Glomerular visceral epithelial cell (primary cell): ENCODE data around the gene COQ8A.
"Not testable (repeated sequence)": the region's sequence is repeated elsewhere in the genome, so short reads cannot be mapped to it uniquely, and the experiment has no call there.

Source experiments
- DNase-seq: peaks from one replicate; pipeline ENCODE4 v3.0.0-alpha.2; 2016; ENCODE audit errors: extremely low spot score

COQ8A gene

DNA sequence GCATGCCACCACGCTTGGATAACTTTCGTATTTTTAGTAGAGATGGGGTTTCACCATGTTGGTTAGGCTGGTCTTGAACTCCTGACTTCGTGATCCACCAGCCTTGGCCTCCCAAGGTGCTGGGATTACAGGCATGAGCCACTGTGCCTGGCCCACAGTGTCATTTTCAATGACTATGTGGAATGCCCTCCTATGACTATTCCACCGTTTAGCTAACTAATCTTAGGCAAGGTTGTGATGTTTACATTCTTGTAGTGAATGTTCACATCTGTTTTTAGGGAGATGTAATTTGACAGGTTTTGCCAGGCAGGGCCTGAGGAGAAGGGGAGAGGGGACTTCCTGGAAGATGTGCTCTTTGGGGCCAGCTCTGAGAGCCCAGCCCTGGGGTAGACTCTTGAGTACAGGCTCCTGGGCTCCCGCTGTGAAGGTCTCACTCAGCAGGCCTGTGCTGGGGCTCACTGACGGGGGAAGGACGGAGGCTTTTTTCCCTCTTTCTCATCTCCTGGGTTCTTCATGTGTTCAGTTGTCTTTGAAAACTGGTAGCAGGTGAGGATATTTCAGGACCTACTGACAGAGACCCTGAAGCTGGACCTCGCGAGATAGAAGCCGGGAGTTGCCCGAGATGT, 13.2 kb downstream of the COQ8A start:
- no peak for DNase-seq

DNA sequence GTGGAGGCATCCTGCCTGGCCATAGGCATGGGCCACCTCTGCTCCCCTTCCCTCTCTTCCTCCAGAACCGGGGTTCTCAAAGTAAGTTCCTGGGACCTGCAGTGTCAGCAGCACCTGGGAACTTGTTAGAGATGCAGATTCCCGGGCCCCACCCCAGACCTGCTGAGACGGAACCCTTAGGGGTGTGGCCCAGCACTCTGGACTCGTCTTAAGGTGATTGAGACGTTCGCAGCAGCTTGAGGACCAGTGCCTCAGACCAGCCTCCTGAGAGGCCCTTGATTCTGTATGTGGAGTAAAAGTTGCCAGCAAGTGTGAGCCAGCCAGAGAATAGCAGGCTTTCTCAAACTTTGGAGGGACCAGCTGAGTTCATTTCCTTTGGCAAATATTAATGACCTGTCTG, 14.2 kb downstream of the COQ8A start:
- DNase-seq = no peak

DNA sequence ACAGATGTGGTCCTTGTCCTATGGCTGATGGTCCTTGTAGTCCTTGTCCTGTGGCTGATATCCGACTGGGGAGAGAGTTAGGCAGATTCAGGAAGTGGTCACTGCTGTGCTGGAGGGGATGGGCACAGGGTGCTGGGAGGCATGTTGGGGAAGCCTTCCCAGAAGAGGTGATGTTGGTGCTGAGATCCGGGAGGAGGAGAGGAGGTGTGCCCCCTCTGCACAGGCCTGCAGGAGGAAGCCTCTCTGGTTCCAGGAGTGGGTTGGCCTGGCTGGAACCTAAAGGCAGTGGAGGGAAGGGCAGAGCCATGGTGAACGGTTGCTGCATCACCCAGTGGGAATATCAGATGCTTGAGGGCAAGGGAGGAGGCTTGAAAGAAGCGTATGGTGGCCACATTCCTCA, 14.7 kb downstream of the COQ8A start:
- no peak for DNase-seq

DNA sequence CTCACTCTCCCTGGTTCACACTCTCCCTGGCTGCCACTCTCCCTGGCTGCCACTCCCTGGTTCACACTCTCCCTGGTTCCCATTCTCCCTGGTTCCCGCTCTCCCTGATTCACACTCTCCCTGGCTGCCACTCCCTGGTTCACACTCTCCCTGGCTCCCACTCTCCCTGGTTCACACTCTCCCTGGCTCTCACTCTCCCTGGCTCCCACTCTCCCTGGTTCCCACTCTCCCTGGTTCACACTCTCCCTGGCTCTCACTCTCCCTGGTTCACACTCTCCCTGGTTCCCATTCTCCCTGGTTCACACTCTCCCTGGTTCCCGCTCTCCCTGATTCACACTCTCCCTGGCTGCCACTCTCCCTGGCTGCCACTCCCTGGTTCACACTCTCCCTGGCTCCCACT, 15.8 kb downstream of the COQ8A start:
- DNase-seq = not testable (repeated sequence)

DNA sequence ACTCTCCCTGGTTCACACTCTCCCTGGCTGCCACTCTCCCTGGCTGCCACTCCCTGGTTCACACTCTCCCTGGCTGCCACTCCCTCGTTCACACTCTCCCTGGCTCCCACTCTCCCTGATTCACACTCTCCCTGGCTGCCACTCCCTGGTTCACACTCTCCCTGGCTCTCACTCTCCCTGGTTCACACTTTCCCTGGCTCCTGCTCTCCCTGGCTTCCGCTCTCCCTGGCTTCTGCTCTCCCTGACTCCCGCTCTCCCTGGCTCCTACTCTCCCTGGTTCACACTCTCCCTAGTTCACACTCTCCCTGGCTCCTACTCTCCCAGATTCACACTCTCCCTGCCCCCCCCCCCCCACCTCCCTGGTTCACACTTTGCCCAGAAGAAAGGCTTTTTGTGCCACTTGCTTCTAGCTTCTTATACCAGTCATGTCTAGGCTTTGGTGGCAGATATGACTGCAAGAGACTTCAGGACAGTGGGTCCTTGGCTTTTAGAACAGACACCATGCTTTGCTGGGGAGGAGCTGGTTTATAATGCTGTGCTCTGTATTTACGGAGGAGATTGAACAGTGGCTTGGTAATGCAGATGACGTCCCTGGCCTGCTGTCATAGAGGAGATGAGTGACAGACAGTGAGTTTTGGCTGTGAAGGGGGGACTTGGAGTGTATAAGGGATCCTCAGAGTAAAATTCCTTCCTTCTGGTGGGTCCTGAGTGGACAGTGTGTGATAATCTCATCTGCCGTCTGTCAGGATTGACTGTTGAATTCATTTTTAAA, 17.0 kb downstream of the COQ8A start:
- no peak for DNase-seq

DNA sequence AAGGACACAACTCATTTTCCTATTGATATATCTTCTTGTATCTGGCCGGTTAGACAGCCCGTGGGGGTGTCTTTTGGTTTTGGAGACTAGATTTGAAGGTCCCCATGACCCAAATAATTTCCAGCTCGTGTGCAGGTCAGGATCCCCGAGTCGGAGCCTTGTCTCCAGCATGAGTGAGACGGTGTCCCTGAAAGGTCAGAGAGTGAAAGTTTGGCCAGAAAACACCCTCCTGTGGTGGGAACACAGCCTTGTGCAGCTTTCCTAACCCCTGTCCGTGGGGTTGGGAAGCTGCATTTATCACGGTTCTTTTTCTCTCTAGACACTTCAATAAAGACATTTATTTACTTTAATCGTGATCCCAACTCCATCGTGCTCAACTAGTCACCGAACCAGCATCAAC, 17.6 kb downstream of the COQ8A start:
- no peak for DNase-seq

DNA sequence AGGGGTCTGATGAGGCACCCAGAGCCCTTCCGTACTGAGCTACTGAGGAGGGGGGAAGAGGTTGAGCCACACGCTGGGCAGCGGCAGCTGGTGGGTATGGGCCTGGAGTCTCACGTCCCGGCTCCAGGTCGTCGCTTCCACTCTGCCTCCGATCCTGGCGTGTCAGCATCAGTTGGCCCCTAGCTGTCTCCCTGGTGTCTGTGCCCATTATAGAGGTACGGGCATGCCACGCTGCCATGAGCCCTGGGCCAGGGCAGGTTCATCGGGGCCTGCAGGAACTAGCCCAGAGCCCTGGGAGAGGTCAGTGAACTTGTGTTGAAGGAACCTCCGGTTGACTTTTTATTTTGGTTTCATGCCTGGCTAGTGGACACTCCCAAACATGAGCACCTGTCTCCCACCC, 18.2 kb downstream of the COQ8A start:
- no peak for DNase-seq

DNA sequence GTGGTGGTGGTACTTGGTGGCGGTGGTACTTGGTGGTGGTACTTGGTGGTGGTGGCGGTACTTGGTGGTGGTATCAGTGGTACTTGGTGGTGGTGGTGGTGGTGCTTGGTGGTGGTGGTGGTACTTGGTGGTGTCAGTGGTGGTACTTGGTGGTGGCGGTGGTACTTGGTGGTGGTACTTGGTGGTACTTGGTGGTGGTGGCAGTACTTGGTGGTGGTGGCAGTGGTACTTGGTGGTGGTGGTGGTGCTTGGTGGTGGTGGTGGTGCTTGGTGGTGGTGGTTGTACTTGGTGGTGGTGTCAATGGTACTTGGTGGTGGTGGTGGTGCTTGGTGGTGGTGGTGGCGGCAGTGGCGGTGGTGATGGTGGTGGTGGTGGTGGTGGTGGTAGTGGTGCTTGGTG, 20.2 kb downstream of the COQ8A start:
- DNase-seq = no peak

DNA sequence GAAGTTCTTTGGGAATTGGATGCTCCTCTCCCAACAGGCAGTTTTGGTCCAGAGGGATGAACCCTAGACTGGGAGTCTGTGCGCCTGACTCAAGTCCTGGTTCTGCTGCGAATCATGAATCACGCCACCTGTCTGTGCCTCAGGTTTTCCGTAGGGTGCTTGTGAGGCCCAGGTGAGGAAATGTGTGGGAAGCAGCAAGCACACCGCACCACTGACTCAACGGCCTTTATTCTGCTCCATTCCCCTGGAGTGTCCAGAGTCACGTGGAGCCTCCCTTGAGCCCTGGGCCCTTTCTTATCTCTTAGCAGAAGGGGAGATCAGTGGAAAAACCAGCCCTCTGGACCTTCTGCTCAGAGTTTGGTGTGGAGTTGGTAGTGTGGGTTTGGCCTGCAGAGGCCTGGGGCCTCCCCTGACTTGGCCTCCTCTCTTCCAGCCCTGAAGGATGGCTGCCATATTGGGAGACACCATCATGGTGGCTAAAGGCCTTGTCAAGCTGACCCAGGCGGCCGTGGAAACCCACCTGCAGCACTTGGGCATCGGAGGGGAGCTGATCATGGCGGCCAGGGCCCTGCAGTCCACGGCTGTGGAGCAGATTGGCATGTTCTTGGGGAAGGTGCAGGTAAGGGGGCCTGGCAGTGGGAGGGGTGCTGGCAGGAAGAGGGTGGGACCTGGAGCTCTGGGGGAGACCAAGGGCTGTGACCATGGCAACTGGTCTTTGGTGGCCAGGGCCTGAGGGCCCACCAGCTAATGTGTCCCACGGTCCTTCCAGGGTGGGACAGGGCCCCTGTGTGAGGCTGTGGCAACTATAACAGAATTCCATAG, 21.1 kb downstream of the COQ8A start:
- DNase-seq = no peak

DNA sequence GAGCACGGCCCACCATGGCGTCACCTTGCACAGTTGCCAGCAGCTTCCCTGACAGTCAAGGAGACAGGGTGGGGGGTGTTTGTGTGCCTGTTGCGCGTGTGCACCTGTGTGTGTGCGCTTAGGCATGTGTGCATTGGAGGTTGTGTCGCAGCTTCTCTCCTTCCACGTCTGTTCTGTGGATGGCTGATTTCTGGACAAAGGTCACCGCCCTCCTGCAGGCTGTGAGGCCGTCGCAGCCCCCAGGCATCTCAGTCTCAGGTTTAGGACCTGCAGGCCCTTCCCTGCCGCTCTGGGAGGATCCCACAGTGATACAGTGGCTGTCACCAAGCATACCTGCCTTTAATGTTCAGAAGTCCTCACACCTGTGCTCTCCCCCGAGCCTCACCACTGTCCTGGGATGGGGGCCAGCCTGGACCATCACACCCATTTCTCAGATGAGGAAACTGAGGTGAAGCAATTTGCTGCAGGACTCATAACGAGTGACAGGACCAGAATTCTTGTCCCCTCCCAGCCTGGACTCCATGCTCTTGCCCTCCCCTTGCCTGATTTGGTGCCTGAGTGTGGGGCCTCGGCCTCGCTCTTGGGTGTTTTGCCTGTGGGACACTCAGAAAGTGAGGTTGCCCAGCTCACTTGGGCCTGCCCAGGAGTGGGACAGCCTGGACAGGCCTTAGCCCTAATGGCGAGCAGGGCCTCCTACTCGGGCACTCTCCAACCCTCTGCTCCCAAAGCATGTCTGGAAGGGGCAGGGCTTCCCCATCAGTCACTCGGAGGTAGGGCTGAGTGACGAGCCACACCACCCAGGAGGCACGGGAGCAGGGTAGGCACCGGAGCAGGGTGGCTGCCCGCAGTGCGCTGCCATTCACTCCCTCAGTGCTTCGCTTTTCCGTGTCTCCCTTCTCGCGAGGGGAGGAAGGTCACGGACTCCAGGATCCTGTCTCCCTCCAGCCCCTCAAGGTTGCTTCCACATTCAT, 22.6 kb downstream of the COQ8A start:
- DNase-seq = no peak

DNA sequence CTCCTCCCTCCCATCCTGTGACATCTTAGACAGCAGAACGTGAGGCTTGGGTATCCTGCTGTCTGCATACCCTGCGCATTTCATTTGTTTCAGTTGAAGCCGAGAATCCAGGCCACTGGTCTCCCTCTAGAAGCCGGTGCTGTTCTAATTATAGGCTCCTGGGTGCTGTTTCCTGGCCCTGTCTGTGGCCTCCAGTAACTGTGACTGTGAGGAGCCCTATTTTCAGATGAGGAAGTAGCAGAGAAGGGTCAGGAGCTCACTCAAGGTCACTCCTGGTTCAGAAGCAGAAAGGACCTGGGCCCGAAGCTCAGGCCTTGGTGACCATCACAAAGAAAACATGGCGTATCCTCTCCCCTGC, 24.0 kb downstream of the COQ8A start:
- no peak for DNase-seq

DNA sequence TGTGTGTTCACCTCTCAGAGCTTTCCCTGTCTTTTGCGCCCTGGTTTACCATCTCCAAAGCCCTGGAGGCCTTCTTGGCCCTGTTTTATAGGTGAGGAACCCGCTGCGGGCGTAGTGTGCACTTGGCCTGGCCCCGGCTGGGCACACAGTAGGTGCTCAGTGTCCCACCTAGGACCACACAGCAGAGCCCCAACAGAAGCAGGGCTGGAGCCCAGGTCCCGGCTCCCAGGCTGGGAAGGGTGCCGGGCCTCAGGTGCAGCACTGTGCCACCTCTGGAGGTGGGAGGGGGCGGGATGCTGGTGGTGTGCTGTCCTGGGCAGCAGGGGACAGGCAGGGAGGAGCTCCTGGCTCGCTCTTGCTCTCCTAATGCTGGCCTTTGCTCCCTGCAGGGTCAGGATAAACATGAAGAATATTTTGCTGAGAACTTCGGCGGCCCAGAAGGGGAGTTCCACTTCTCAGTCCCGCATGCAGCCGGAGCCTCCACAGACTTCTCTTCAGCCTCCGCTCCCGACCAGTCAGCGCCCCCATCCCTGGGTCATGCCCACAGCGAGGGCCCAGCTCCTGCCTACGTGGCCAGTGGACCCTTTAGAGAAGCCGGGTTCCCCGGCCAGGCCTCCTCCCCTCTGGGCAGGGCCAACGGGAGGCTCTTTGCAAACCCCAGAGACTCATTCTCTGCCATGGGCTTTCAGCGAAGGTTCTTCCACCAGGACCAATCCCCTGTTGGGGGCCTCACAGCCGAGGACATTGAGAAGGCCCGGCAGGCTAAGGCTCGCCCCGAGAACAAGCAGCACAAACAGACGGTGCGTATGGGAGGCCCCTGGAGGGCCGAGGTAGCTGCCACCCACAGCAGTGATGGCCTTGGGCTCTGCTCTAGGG, 24.8 kb downstream of the COQ8A start:
- no peak for DNase-seq

DNA sequence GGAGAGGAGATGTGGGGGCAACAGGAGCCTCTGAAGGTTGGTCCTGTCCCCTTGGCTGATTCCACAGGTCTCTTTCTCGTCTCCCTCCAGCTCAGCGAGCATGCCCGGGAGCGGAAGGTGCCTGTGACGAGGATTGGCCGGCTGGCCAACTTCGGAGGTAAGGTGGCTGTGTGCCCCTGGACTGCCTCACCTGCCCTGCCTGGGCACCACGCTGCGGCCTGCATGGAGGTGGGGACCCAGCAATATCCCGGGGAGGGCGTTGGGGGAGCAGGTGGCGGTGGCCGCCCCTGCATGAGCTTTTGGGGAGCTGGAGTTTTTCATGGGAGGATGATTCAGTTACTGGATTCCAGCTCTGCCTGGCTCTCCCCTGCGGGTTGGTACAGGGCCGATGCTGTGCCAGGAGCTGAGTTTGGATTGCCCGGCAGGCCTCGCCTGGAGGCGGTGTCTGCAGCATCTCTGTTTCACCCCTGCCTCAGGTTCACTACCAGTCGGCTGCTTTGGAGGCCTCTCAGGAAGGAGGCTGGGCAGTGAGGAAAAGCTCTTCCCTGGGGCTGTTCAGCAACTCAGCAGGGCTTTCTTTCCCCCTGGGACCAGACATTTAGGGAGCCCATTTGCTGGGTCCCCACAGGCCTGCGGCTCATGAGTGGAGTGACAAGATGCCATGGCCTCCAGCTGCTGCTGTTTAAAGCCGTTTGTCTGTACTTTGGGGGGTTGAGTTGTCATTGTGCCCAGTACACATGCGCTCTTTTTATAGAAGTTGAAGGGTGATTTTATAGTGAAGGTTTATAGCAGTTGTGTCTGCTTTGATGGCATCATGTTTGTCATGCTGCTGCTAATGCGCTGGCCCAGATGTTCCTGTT, 25.7 kb downstream of the COQ8A start:
- DNase-seq = no peak

DNA sequence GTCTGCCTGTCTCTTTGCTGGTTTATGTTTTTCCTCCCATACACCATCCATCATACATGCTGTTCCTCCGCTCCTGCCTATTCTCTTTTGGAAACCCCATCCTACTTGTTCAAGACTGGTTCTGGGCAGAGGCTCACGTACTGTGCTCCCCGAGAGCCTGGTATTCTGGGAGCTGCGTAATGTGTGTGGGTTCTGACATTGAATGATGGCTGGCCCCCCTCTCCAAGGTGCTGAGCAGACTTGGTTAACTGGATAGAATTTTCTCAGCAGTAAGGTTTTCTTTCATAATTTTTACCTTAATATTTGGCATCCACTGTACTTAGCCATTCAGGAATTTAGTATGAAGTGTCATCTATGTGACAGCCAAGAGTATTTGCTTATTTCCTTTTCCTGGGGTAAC, 26.6 kb downstream of the COQ8A start:
- DNase-seq = no peak

DNA sequence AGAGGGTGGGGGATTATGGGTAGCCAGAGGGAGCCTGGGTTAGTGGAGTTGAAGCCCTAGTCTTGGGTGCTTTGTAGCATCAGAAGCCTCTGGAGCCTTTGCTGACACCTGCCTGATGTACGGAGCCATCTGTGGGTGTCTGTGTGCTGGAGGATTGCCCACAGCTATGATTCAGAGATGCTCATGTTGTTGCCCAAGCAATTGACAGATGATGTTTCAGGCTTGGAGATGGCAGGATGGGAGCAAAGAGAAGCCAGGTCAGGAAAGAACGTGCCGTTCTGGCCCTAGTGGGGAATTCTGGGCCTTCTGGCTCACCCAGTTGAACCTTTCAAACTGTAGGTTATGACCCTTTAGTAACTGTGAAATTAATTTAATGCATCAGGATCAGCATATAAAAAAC, 27.6 kb downstream of the COQ8A start:
- no peak for DNase-seq

DNA sequence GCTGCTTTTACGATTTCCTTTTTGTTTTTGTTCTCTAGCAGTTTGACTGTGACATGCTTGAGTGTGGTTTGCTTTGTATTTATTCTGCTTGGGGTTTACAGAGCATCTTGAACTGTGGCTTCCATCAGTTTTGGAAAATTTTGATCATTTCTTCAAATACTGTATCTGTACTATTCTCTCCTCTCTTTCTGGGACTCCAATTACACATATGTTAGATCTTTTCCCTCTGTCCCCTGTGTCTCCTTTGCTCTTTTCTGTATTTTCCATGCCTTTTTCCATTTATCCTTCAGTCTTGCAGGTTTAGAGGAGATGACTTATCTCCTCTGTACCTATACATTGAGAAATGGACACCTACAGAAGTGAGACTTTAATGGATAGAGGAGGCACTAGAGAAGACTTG, 31.7 kb downstream of the COQ8A start:
- no peak for DNase-seq

DNA sequence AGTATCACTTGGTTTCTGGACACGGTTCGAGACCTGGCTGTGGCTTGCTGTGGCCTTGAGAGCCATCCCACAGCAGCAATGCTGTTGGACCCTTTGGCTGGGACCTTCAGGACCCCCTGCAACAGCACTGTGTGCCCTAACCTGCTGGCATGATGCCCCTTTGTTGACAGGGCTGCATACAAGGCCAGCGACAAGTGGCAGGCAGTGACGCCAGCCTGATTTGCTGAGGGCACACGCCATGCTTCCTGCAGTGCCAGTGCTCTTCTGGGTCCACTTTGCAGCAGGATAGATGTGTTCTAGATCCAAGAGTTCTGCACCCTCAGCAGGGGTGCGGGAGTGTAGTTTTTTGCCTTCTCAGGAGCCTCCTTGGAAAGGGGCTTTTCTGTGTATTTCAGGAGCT, 32.8 kb downstream of the COQ8A start:
- DNase-seq = no peak

DNA sequence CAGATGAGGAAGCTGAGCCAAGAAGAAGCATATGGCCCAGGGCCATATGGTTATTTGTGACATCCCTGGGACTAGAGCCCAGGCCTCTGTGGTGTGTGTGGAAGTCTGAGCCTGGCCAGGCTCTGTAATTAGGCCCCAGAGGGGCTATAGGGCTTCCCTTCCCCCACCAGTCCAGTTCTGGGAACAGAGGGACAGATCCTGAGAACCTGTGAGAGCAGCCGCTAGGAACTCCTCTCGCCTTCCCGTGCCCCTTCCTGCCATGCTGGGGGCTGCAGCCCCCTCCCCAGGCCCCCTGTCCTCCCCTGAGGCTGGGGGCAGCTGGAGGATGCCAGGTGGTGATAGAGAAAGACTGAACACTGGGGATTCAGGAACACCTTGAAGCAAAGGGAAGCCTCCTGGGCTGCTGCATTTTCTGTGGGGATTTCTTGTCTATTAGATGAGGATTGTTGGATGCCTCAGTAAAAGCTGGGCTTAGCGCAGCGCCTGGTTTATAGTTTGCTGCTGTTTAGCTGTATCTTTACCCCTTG, 33.3 kb downstream of the COQ8A start:
- no peak for DNase-seq

DNA sequence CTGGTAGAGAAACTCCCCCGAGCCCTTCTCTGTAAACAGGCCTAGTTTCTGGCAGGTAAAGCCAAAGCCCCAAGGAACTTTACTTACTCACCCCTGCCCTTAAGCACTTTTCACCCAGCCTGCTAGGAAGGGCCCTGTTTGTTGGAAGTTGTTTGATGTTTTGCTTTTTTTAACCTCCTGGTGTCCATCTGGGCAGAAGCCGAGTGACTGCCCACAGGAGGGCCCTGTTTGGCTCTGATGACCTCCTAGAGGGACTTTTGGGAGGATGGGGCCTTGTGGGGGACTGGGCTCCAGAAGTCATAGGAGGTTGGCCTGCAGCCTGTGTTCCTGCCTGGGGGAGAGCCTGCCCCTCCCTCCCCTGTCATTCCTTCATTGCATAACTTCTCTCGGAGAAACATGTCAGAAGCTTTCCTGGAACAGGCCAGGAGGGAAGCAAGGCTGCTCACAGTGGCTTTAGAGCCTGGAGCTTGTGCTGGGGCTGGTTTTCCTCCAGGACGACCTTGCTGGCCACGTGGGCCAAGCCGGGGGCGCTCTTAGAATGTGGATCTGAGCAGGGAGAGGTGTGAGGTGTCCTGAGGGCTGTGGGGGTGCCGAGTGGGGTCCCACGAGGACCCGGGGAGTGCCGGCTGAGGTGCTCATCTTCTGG, 33.9 kb downstream of the COQ8A start:
- no peak for DNase-seq
